ENCODE data around the gene PPM1F. TPM values are rescaled to one million over a fixed set of nuclear protein-coding genes. Genes with fewer than 3 reads are reported as not detected.

Gene PPM1F
- total and polyA plus RNA-seq, 4 donors = 1.8 to 15.5 (median 8.9) TPM

- Histone ChIP-seq H3K4me3 (ENCODE audit: low read depth in 1 of 3, low read length in 3 of 3) (no peak overlapping the region), H3K4me1 (ENCODE audit: control insufficient read depth in 4 of 4, insufficient read depth in 4 of 4, low read length in 3 of 4) (peaks cover 1 to 19% (median 12%) of the 10 kb centered on the region in 4 donors), H3K27me3 (ENCODE audit: control insufficient read depth in 4 of 4, insufficient read depth in 4 of 4, low read length in 3 of 4) (no peaks in the 10 kb centered on the region), H3K27ac (ENCODE audit: low read depth in 1 of 2, low read length in 2 of 2) (no peak overlapping the region), H3K9me3 (ENCODE audit: control insufficient read depth in 4 of 4, low read length in 3 of 4) (no peaks in the 10 kb centered on the region), H3K36me3 (ENCODE audit: control insufficient read depth in 4 of 4, insufficient read depth in 3 of 4, low read depth in 1 of 4, low read length in 3 of 4) (peaks cover 7 to 30% (median 18%) of the 10 kb centered on the region in 4 donors), H3K9ac (ENCODE audit: low read depth in 1 of 2, low read length in 2 of 2) (no peak overlapping the region)
- 95% methylated on average over 1 of the region's 1 CpG for WGBS
- DNase-seq (ENCODE audit: low spot score) = no peak
- TF ChIP-seq HNF4G (IDR thresholded peaks at IDR 0.05) = no peak
- TF ChIP-seq JUND (IDR thresholded peaks at IDR 0.05) = no peak
- no peak for TF ChIP-seq RAD21 (IDR thresholded peaks at IDR 0.05)
- TF ChIP-seq, protein P1, sequence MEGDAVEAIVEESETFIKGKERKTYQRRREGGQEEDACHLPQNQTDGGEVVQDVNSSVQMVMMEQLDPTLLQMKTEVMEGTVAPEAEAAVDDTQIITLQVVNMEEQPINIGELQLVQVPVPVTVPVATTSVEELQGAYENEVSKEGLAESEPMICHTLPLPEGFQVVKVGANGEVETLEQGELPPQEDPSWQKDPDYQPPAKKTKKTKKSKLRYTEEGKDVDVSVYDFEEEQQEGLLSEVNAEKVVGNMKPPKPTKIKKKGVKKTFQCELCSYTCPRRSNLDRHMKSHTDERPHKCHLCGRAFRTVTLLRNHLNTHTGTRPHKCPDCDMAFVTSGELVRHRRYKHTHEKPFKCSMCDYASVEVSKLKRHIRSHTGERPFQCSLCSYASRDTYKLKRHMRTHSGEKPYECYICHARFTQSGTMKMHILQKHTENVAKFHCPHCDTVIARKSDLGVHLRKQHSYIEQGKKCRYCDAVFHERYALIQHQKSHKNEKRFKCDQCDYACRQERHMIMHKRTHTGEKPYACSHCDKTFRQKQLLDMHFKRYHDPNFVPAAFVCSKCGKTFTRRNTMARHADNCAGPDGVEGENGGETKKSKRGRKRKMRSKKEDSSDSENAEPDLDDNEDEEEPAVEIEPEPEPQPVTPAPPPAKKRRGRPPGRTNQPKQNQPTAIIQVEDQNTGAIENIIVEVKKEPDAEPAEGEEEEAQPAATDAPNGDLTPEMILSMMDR (IDR thresholded peaks at IDR 0.05; ENCODE audit: low read depth, low read length, missing input control) = no peak
Measured at GRCh38 chr22:21977814-21978213, 25.2 kb upstream of the PPM1F start.

DNA sequence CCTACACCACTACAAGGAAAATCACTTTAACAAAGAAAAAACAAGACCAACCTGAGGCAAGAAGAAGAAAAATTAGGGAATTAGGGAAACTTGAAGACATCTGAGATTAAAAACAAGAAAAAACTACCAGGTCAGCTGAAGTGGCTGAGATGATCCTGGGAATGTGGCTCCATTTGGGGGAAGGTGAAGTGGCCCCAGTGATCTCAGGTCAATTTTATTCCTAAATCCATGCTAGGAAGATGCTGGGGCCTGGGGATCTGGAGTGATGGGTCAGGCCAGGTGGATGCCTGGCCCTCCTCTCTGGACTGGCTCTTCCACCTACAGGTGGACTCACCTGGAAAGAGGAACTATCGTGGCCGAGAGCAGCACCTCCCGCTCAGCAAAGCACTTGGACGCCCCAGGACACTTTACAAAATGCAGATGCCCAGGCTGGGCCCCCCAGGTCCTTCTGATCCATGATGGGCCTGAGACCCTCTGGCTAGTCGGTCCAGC, 23.3 kb upstream of the PPM1F start:
- no peak overlapping the region for H3K4me3 ChIP-seq (ENCODE audit: low read depth in 1 of 3, low read length in 3 of 3)
- no peaks in the 10 kb centered on the region for H3K27me3 ChIP-seq (ENCODE audit: control insufficient read depth in 4 of 4, insufficient read depth in 4 of 4, low read length in 3 of 4)
- 95% methylated on average over 5 of the region's 5 CpGs for WGBS
- no peak overlapping the region for H3K9ac ChIP-seq (ENCODE audit: low read depth in 1 of 2, low read length in 2 of 2)
- peaks cover 9 to 44% (median 31%) of the 10 kb centered on the region in 4 donors for H3K36me3 ChIP-seq (ENCODE audit: control insufficient read depth in 4 of 4, insufficient read depth in 3 of 4, low read depth in 1 of 4, low read length in 3 of 4)
- H3K4me1 ChIP-seq (ENCODE audit: control insufficient read depth in 4 of 4, insufficient read depth in 4 of 4, low read length in 3 of 4) = peaks cover 1 to 5% (median 4%) of the 10 kb centered on the region in 4 donors
- DNase-seq (ENCODE audit: low spot score) = no peak
- no peaks in the 10 kb centered on the region for H3K9me3 ChIP-seq (ENCODE audit: control insufficient read depth in 4 of 4, low read length in 3 of 4)
- TF ChIP-seq MAX (IDR thresholded peaks at IDR 0.05) = no peak
- TF ChIP-seq, protein P2, sequence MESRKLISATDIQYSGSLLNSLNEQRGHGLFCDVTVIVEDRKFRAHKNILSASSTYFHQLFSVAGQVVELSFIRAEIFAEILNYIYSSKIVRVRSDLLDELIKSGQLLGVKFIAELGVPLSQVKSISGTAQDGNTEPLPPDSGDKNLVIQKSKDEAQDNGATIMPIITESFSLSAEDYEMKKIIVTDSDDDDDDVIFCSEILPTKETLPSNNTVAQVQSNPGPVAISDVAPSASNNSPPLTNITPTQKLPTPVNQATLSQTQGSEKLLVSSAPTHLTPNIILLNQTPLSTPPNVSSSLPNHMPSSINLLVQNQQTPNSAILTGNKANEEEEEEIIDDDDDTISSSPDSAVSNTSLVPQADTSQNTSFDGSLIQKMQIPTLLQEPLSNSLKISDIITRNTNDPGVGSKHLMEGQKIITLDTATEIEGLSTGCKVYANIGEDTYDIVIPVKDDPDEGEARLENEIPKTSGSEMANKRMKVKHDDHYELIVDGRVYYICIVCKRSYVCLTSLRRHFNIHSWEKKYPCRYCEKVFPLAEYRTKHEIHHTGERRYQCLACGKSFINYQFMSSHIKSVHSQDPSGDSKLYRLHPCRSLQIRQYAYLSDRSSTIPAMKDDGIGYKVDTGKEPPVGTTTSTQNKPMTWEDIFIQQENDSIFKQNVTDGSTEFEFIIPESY (IDR thresholded peaks at IDR 0.05) = no peak
- TF ChIP-seq EGR1 (IDR thresholded peaks at IDR 0.05; ENCODE audit: low read depth in 2 of 2) = no peak
- no peak for TF ChIP-seq GABPA (IDR thresholded peaks at IDR 0.05 in 1 of 2, conservative IDR thresholded peaks at IDR 0.05 in 1 of 2)
- TF ChIP-seq NR2F2 (IDR thresholded peaks at IDR 0.05) = no peak
- no peak for TF ChIP-seq JUND (IDR thresholded peaks at IDR 0.05)
- TF ChIP-seq ATF3 (IDR thresholded peaks at IDR 0.05) = no peak
- TF ChIP-seq, protein P3, sequence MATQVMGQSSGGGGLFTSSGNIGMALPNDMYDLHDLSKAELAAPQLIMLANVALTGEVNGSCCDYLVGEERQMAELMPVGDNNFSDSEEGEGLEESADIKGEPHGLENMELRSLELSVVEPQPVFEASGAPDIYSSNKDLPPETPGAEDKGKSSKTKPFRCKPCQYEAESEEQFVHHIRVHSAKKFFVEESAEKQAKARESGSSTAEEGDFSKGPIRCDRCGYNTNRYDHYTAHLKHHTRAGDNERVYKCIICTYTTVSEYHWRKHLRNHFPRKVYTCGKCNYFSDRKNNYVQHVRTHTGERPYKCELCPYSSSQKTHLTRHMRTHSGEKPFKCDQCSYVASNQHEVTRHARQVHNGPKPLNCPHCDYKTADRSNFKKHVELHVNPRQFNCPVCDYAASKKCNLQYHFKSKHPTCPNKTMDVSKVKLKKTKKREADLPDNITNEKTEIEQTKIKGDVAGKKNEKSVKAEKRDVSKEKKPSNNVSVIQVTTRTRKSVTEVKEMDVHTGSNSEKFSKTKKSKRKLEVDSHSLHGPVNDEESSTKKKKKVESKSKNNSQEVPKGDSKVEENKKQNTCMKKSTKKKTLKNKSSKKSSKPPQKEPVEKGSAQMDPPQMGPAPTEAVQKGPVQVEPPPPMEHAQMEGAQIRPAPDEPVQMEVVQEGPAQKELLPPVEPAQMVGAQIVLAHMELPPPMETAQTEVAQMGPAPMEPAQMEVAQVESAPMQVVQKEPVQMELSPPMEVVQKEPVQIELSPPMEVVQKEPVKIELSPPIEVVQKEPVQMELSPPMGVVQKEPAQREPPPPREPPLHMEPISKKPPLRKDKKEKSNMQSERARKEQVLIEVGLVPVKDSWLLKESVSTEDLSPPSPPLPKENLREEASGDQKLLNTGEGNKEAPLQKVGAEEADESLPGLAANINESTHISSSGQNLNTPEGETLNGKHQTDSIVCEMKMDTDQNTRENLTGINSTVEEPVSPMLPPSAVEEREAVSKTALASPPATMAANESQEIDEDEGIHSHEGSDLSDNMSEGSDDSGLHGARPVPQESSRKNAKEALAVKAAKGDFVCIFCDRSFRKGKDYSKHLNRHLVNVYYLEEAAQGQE (IDR thresholded peaks at IDR 0.05) = no peak
- TF ChIP-seq TAF1 (conservative IDR thresholded peaks at IDR 0.05) = no peak
- TF ChIP-seq HNF4G (IDR thresholded peaks at IDR 0.05) = no peak
- H3K27ac ChIP-seq (ENCODE audit: low read depth in 1 of 2, low read length in 2 of 2) = no peak overlapping the region

Data from liver (tissue), 9 donors.